ENCODE data around the gene RGPD5.
"Not testable (repeated sequence)": the region's sequence is repeated elsewhere in the genome, so short reads cannot be mapped to it uniquely, and the experiment has no call there.

DNA sequence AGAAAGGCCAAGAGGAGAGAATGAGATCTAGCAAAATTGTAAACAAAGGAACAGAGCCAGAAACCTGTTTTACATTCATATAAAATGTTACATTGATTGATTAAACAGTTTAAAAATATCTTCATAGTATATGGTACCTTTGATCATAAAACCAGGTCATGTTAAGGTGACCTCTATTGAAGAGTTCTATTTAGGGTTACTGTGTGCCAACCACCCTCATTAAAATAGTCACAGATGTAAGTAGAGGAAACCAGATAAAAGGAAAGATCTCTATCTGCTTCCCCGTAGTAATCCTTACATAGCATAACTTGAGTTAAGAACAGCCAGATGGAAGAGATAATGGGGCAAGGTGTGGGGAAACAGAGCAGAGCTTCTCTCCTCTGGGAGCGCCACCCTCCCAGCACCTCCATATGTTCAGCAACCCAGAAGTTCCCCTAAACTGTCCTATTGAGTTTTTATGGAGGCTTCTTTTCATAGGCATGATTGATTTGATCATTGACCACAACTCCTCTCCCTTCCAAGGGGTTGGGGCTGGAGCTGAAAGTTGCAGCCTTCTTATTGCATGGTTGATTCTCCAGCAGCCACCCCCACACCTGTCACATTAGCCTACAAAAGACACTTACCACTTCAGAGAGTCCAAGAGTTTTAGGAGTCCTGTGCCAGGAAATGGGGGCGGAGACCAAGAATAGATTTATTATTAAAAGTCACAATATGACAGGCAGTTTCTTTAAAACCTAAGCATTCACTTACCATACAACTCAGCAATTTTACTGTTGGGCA, 101.2 kb downstream of the RGPD5 start:
- TF ChIP-seq, protein P1, sequence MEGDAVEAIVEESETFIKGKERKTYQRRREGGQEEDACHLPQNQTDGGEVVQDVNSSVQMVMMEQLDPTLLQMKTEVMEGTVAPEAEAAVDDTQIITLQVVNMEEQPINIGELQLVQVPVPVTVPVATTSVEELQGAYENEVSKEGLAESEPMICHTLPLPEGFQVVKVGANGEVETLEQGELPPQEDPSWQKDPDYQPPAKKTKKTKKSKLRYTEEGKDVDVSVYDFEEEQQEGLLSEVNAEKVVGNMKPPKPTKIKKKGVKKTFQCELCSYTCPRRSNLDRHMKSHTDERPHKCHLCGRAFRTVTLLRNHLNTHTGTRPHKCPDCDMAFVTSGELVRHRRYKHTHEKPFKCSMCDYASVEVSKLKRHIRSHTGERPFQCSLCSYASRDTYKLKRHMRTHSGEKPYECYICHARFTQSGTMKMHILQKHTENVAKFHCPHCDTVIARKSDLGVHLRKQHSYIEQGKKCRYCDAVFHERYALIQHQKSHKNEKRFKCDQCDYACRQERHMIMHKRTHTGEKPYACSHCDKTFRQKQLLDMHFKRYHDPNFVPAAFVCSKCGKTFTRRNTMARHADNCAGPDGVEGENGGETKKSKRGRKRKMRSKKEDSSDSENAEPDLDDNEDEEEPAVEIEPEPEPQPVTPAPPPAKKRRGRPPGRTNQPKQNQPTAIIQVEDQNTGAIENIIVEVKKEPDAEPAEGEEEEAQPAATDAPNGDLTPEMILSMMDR (IDR thresholded peaks at IDR 0.05 in 4 of 5, conservative IDR thresholded peaks at IDR 0.05 in 1 of 5): not testable (repeated sequence)
- not testable (repeated sequence) for TF ChIP-seq POLR2A (IDR thresholded peaks at IDR 0.05)

All from gastrocnemius medialis (tissue), 4 donors.